GM21515 (cell line): ENCODE measurements around the gene AGBL3.
"Not testable (repeated sequence)": the region's sequence is repeated elsewhere in the genome, so short reads cannot be mapped to it uniquely, and the experiment has no call there.

ENCODE experiments used
- ATAC-seq: cut with Tn5 transposase; IDR thresholded peaks from one replicate; pipeline ENCODE4 v1.9.1; 2021; ENCODE audit not compliant: unreplicated experiment

Gene AGBL3

GRCh38 chr7:134962270-134962780 is 24.0 kb upstream of the AGBL3 start:
- no peak for ATAC-seq

- ATAC-seq, result no peak
Observed at GRCh38 chr7:134963036-134963435, 23.3 kb upstream of the AGBL3 start.

- ATAC-seq, result no peak
Observed at GRCh38 chr7:134966691-134967090, 19.6 kb upstream of the AGBL3 start.

- ATAC-seq, result no peak
Observed at GRCh38 chr7:134968110-134968509, 18.2 kb upstream of the AGBL3 start.

- not testable (repeated sequence) for ATAC-seq
Observed at GRCh38 chr7:134981645-134982044, 4.7 kb upstream of the AGBL3 start.

- peak; percentile 46 for ATAC-seq
Observed at GRCh38 chr7:134985894-134986362, 380 bp upstream of the AGBL3 start.

GRCh38 chr7:134988161-134988560 is 1.9 kb downstream of the AGBL3 start:
- ATAC-seq, result no peak

GRCh38 chr7:134991469-134992339 is 5.4 kb downstream of the AGBL3 start:
- ATAC-seq, result no peak

- ATAC-seq, result peak; percentile 67
Observed at GRCh38 chr7:134992626-134993179, 6.4 kb downstream of the AGBL3 start.

GRCh38 chr7:134993877-134994456 is 7.7 kb downstream of the AGBL3 start:
- no peak for ATAC-seq

- ATAC-seq, result peak; percentile 45
Observed at GRCh38 chr7:134995239-134996096, 9.2 kb downstream of the AGBL3 start.

- peak; percentile 49 for ATAC-seq
Observed at GRCh38 chr7:134996097-134996550, 9.8 kb downstream of the AGBL3 start.

- no peak for ATAC-seq
Observed at GRCh38 chr7:134997214-134997885, 11.0 kb downstream of the AGBL3 start.

GRCh38 chr7:134999136-134999535 is 12.8 kb downstream of the AGBL3 start:
- no peak for ATAC-seq

- ATAC-seq, result no peak
Observed at GRCh38 chr7:135001390-135002165, 15.3 kb downstream of the AGBL3 start.

- ATAC-seq, result no peak
Observed at GRCh38 chr7:135012229-135012628, 25.9 kb downstream of the AGBL3 start.

GRCh38 chr7:135023622-135024021 is 37.3 kb downstream of the AGBL3 start:
- no peak for ATAC-seq

- ATAC-seq, result no peak
Observed at GRCh38 chr7:135035252-135035651, 48.9 kb downstream of the AGBL3 start.

- not testable (repeated sequence) for ATAC-seq
Observed at GRCh38 chr7:135067017-135067416, 80.7 kb downstream of the AGBL3 start.
